ENCODE data around the gene POLRMT.

DNA sequence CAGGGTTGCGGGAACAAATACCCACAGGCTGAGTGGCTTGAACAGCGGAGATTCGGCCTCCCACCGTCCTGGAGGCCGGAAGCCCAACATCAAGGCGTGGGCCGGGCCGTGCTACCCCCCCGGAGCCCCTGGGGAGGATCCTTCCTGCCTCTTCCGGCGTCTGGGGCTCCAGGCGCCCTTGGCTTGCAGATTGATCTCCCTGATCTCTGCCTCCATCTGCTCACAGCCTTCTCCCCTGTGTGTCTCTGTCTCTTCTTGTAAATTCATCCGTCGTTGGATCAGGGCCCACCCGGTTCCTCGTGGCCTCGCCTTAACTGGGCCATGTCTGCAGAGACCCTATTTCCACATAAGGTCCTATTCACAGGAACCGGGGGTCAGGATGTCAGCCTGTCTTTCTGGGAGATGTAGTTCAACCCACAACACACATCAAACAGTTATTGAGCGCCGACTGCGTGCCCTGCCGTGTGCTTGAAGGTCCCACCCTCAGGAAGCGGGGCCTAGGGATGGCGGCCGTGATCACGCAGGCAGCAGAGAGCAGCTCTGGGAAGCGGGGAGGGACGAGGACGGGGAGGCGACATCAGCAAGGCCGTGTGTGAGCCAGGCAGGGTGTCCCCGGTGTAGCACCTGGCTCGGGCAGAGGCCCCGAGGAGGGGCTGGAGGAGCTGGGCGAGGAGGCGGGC lies 22.4 kb downstream of the POLRMT start:
- TF ChIP-seq CEBPB (IDR thresholded peaks at IDR 0.05) (no peak), TAF1 (IDR thresholded peaks at IDR 0.05; ENCODE audit: low read depth) (no peak)

Measured in Ishikawa (cell line).